ENCODE results near the gene SIGLEC7.

The SIGLEC7 gene

DNA sequence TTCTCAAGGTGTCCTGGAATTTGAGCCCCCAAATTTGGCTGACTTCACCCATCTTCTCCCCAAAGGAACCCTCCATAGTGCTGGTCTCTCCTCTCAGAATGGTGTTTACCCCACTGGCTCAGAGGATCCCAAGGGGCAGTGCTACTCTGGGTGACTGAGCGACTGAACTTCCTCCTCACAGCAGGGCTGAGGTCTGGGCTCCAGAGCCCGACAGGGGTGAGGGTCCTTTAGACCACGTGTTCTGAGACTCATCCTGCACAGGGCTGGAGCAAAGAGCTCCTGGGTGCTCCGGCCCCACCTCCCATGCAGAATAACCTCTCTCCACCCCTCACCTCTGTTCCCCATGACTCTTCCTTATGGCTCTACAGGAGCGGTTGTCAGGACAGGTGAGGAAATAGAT lies 59.6 kb downstream of the SIGLEC7 start:
- peaks cover 11% of the 10 kb centered on the region for H3K4me1 Mint-ChIP-seq (ENCODE audit: low read depth)
- H3K9me3 Mint-ChIP-seq = no peaks in the 10 kb centered on the region
- no peak overlapping the region for H3K4me3 Mint-ChIP-seq
- H3K27me3 Mint-ChIP-seq (ENCODE audit: low read depth) = peaks cover 41% of the 10 kb centered on the region
- no peaks in the 10 kb centered on the region for H3K36me3 Mint-ChIP-seq (ENCODE audit: low read depth)
- DNase-seq (ENCODE audit: low spot score) = no peak
- H3K27ac Mint-ChIP-seq = no peak overlapping the region
